Activated gamma-delta T cell treated with anti-CD3 and anti-CD28 coated beads, Interleukin-2, amount 50 U/mL, for 16 hours (primary cell): ENCODE data around the gene ACP5.
A peak's percentile ranks its signal among the peaks of the same experiment; 100 is the strongest.

Experiments used
- DNase-seq: peaks from one replicate; pipeline ENCODE4 v3.0.0-alpha.2; 2020; ENCODE audit warnings: low read depth

The ACP5 gene

GRCh38 chr19:11547929-11548700, 29.3 kb downstream of the ACP5 start:
- DNase-seq = no peak

GRCh38 chr19:11541238-11541637, 36.2 kb downstream of the ACP5 start:
- DNase-seq = no peak

DNA sequence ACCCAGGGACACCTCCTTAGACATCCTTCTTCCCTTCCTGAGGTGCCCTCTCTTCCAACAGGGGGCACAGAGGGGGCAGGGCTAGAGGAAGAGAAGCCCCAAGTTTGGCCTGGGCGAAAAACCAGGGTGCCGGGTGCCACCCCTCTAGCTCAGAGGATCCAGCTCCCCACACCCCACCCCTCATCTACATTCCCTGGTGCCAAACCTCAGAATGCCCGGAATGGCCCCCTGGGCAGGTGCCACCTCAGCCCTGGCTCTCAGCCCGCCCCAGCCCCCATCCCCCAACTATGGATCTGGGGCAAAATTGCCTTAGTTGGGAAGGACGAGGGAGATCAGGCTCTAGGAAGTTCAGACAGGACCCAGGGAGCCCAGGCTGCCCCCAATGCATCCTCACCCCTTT, 36.8 kb downstream of the ACP5 start:
- no peak for DNase-seq

DNA sequence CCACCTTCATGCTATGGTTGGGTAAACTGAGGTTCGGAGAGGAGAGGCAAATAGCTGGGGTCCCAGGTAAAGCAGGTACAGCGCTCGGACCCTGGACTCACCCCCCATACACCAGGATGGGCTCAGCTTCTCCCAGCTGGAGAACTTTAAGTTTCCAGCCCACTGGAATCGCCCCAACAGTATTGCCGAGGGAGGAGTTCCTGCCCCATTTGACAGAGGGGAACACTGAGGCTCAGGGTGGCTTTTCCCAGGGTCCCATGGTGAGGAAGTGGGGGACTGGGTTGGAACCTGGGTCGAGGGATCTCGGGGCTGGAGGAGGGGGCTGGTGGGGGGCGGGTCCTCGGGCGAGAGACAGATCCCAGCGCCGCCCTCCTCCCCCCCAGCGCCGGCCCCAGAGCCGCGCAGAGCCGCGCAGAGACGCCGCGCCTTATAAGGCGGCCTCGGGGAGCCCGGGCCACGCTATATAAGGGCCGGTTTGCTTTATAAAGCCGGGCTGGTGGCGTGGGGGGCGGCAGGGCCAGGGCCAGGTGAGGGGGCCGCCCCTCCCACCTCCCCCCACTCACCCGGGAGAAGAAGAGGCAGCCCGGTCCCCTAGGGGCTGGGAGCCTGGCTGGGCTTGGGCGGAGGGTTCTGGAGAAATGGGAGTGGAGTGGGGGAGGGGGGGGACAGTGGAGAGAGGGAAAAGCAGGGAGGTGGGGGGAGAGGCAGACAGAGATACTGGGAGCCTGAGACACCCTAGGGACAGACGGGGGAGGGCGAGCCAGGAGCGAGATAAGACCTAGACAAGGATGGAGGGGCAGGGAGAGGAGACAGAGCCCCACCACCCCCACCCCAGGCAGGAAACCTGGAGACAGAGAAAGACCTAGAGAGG, 37.7 kb downstream of the ACP5 start:
- no peak for DNase-seq

DNA sequence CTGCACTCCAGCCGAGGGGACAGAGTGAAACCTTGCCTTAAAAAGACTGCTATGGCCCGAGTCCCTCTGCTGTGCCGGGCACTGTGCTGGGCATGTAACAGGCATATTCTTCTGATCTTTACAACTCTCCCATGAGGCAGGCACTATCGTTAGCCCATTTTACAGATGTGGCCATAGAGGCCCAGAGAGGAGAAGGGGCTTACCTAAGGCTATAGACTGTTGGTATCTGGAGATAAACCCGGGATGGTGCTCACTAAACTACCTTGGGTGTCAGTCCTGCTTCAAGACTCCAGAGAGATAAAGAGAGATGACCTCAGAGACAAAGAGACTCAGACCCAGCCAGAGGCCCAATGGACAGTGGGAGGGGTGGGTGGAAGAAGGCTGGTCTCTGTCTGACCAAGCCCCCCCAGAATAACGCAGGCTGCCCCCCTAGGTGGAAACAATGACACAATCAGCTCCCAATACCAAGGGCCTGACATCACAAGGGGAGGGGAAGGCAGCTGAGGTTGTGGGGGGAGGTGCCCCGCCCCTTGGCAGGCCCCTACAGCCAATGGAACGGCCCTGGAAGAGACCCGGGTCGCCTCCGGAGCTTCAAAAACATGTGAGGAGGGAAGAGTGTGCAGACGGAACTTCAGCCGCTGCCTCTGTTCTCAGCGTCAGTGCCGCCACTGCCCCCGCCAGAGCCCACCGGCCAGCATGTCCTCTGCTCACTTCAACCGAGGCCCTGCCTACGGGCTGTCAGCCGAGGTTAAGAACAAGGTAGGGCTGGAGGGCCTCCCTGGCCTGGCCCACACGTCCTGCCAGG, 39.0 kb downstream of the ACP5 start, which contains the start of gene CNN1:
Gene CNN1, plus strand, starts transcription at position 620 of the 805 bp plus-strand sequence. Its CDS starts 77 bp downstream, at position 697.
- no peak for DNase-seq

DNA sequence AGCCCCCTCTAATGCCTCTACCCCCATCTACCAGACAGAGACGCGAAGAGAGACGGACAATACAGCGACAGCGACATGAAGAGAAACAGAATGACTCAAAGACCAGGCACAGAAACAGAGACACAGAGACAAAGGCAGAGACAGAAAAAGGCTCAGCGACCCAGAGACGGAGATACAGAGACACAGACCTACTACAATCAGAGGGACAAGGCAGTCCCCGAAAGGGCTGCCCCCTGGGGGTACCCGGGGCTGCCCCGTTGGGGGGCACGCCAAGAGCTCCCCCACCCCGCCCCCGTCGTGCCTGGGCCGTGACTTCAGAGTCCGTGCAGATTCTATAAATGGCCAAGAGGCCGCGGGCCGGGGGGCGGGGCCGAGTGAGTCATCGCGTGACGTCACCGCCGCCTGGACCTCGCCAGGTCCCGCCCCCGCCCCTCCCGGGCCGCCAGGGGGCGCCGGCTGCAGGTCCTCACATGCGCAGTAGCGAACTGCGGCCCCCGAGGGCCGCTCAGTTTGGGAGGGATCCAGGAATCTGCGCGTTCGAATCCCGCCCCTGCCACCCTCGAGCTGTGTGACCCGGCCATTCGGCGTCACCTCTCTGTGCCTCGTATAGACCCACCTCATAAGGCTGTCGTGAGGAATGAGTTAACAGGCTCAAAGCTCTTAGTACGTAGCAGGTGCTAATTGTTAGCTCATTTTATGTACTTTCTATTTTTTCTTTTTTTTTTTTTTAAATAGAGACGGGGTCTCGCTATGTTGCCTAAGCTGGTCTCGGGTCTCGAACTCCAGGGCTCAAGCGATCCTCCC, 41.5 kb downstream of the ACP5 start:
- DNase-seq = peak; percentile 77

- DNase-seq = no peak
Measured at GRCh38 chr19:11534948-11535347, 42.5 kb downstream of the ACP5 start.

DNA sequence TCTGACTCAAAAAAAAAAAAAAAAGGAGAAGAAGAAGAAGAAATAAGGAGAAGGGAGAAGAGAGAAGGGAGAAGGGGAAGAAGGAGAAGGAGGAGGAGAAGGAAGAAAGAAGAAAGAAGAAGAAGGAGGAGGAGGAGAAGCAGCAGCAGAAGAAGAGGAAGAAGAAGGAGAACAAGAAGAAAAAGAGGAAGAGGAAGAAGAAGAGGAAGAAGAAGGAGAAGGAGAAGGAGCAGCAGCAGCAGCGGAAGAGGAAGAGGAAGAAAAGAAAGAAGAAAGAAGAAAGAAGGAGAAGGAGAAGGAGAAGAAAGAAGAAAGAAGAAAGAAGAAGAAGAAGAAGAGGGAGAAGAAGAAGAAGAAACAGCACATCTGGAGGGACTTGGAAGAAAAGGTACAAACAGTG, 42.9 kb downstream of the ACP5 start:
- DNase-seq = no peak

GRCh38 chr19:11530432-11530831, 47.0 kb downstream of the ACP5 start:
- DNase-seq = no peak

- DNase-seq = peak; percentile 88
Measured at GRCh38 chr19:11528551-11529341, 48.7 kb downstream of the ACP5 start, which contains the start of gene ECSIT. Gene ECSIT (minus strand): TSS chr19:11529134. CDS start chr19:11519170, 9,964 bp downstream.
